ENCODE results near the gene SLCO4A1.

DNA sequence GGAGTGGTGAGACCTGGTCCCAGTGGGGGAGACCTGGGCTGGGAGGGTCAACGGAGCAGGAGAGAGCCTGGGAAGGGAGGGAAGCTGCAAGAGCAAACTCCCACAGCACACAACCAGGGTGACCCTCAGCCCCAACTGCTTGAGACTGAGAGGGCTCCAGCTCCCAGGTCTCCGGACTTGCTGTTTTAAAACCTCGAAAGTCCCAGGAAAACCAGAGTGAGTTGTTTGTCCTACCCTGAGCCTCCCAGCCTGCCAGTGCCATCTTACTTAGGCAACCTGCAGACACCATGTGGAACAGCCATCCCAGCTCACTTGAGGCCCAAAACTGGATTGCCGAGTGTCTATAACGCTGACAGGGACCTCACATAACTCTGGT lies 61.5 kb downstream of the SLCO4A1 start:
- TF ChIP-seq, protein P1, sequence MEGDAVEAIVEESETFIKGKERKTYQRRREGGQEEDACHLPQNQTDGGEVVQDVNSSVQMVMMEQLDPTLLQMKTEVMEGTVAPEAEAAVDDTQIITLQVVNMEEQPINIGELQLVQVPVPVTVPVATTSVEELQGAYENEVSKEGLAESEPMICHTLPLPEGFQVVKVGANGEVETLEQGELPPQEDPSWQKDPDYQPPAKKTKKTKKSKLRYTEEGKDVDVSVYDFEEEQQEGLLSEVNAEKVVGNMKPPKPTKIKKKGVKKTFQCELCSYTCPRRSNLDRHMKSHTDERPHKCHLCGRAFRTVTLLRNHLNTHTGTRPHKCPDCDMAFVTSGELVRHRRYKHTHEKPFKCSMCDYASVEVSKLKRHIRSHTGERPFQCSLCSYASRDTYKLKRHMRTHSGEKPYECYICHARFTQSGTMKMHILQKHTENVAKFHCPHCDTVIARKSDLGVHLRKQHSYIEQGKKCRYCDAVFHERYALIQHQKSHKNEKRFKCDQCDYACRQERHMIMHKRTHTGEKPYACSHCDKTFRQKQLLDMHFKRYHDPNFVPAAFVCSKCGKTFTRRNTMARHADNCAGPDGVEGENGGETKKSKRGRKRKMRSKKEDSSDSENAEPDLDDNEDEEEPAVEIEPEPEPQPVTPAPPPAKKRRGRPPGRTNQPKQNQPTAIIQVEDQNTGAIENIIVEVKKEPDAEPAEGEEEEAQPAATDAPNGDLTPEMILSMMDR (IDR thresholded peaks at IDR 0.05): no peak
- TF ChIP-seq POLR2AphosphoS5 (IDR thresholded peaks at IDR 0.05; ENCODE audit: insufficient read depth in 1 of 2, low read depth in 1 of 2): no peak
- no peak for TF ChIP-seq POLR2A (IDR thresholded peaks at IDR 0.05)

All from vagina (tissue), 2 donors.